HCT116 (cell line): ENCODE results near the gene F2RL3. TPM values are rescaled to one million over a fixed set of nuclear protein-coding genes. Genes with fewer than 3 reads are reported as not detected.

Experiments used
- ATAC-seq: fragments of 200-7000 bp; cut with Tn5 transposase; 2 replicates; pipeline ENCODE4 v1.9.1; 2020; ENCODE audit warnings: mild to moderate bottlenecking, moderate library complexity
- BruUV-seq: library from RNA; stranded (reverse); fragments of 400-500 nt; replicated peaks from 2 replicates; lab custom pipeline; 2021; lab: Mats Ljungman, UMichigan
- CTCF ChIA-PET: fragments of 300-600 bp; sonication (Branson Sonifier 250); formaldehyde crosslinking; loops from one replicate; lab custom pipeline; 2021; ENCODE audit warnings: antibody characterized with exemption; lab: Charles Lee
- POLR2A ChIA-PET: fragments of 300-600, 350-600 bp; sonication (Branson Sonifier 250); formaldehyde crosslinking; loops from one replicate; lab custom pipeline; 2021; ENCODE audit warnings: antibody characterized with exemption; lab: Charles Lee
- RAD21 ChIA-PET, 2 experiments: fragments of 300-600 bp; sonication (Branson Sonifier 250); formaldehyde crosslinking; loops; one replicate each; lab custom pipeline; 2023; ENCODE audit warnings: low total read pairs in 2 of 2; ENCODE audit not compliant: uncharacterized antibody in 2 of 2, unreplicated experiment in 2 of 2, low non-redundant PET in 1 of 2; lab: Charles Lee
- DNase-seq: peaks from one replicate; pipeline ENCODE4 v3.0.0-alpha.2; 2010; ENCODE audit warnings: low read depth, low spot score
- H2AFZ ChIP-seq: fragments of 200-600 bp; shearing (Covaris generic), sonication (generic); 2 replicates; pipeline ENCODE4 v1.6.1; 2017; ENCODE audit warnings: low read depth, mixed run types, mixed read lengths, antibody characterized with exemption, low read length; ENCODE audit not compliant: poor library complexity, severe bottlenecking
- H3K27ac ChIP-seq: 2 replicates; pipeline ENCODE4 v1.5.1; 2012; ENCODE audit warnings: low read depth, low read length
- H3K27me3 ChIP-seq: fragments of 200-600 bp; sonication (generic); 2 replicates; pipeline ENCODE4 v1.6.1; 2016; ENCODE audit warnings: mixed run types, low read length, mixed read lengths; ENCODE audit not compliant: insufficient read depth
- H3K36me3 ChIP-seq, 2 experiments: fragments of 200-500 bp in 1 of 2; fragments of 200-600 bp in 1 of 2; sonication (Bioruptor generic) in 1 of 2; sonication (generic) in 1 of 2; 2 replicates each; pipeline versions ENCODE4 v1.5.1 to v1.6.1; 2014 to 2016; ENCODE audit warnings: low read length in 2 of 2, inconsistent platforms in 1 of 2, mixed read lengths in 1 of 2, mixed run types in 1 of 2; ENCODE audit not compliant: insufficient read depth in 2 of 2, control insufficient read depth in 1 of 2
- H3K4me1 ChIP-seq, 2 experiments: fragments of 200-600 bp in 1 of 2; sonication (generic) in 1 of 2; 2 replicates each; pipeline versions ENCODE4 v1.5.1 to v1.6.1; 2012 to 2017; ENCODE audit warnings: low read length in 2 of 2, inconsistent platforms in 1 of 2, mild to moderate bottlenecking in 1 of 2, mixed read lengths in 1 of 2, mixed run types in 1 of 2, moderate library complexity in 1 of 2; ENCODE audit not compliant: insufficient read depth in 2 of 2, control insufficient read depth in 1 of 2
- H3K4me2 ChIP-seq: fragments of 200-600 bp; sonication (generic); 2 replicates; pipeline ENCODE4 v1.6.1; 2017; ENCODE audit warnings: mixed run types, low read length, mixed read lengths
- H3K4me3 ChIP-seq, 2 experiments: fragments of 200-600 bp in 1 of 2; sonication (generic) in 1 of 2; replicated peaks in 1 of 2; 2 replicates each; pipeline ENCODE4 v1.5.1; 2011 to 2016; ENCODE audit warnings: low read length in 2 of 2, control low read depth in 1 of 2, low read depth in 1 of 2, mild to moderate bottlenecking in 1 of 2, mixed read lengths in 1 of 2, mixed run types in 1 of 2
- H3K79me2 ChIP-seq: fragments of 200-600 bp; sonication (generic); 2 replicates; pipeline ENCODE4 v1.6.1; 2017; ENCODE audit warnings: mild to moderate bottlenecking, mixed run types, low read length, moderate library complexity, mixed read lengths; ENCODE audit not compliant: insufficient read depth
- H3K9ac ChIP-seq: fragments of 200-600 bp; sonication (generic); 2 replicates; pipeline ENCODE4 v1.6.1; 2016; ENCODE audit warnings: low read length, mixed read lengths
- H3K9me2 ChIP-seq: fragments of 200-600 bp; sonication (generic), shearing (Covaris generic); 2 replicates; pipeline ENCODE4 v1.6.1; 2017; ENCODE audit warnings: mixed run types, mild to moderate bottlenecking, moderate library complexity; ENCODE audit not compliant: insufficient read depth
- H3K9me3 ChIP-seq, 2 experiments: fragments of 200-500 bp in 1 of 2; fragments of 200-600 bp in 1 of 2; sonication (Bioruptor generic) in 1 of 2; sonication (generic) in 1 of 2; 2 replicates each; pipeline ENCODE4 v1.6.1; 2014 to 2017; ENCODE audit warnings: low read length in 2 of 2, mixed read lengths in 2 of 2, inconsistent platforms in 1 of 2, low read depth in 1 of 2, mild to moderate bottlenecking in 1 of 2, mixed run types in 1 of 2, moderate library complexity in 1 of 2; ENCODE audit not compliant: control insufficient read depth in 1 of 2, insufficient read depth in 1 of 2
- H4K20me1 ChIP-seq: fragments of 200-600 bp; sonication (generic), shearing (Covaris generic); 2 replicates; pipeline ENCODE4 v1.6.1; 2017; ENCODE audit warnings: mixed run types, mild to moderate bottlenecking, moderate library complexity; ENCODE audit not compliant: insufficient read depth
- EGR1 ChIP-seq: IDR thresholded peaks from 2 replicates; pipeline ENCODE4 v1.6.1; 2012; ENCODE audit warnings: low read depth
- ELF1 ChIP-seq: IDR thresholded peaks from 2 replicates; pipeline ENCODE4 v1.6.1; 2012; ENCODE audit warnings: low read depth, borderline replicate concordance
- EZH2 ChIP-seq: fragments of 200-600 bp; sonication (generic); IDR thresholded peaks from 2 replicates; pipeline ENCODE4 v1.6.1; 2017; ENCODE audit warnings: antibody characterized with exemption, mixed run types
- EZH2phosphoT487 ChIP-seq: fragments of 200-600 bp; IDR thresholded peaks from 2 replicates; pipeline ENCODE4 v1.6.1; 2018; ENCODE audit warnings: antibody characterized with exemption, borderline replicate concordance
- FOSL1 ChIP-seq: IDR thresholded peaks from 2 replicates; pipeline ENCODE4 v1.6.1; 2012; ENCODE audit warnings: low read depth
- JUND ChIP-seq: IDR thresholded peaks from 2 replicates; pipeline ENCODE4 v1.6.1; 2012
- POLR2A ChIP-seq: IDR thresholded peaks from 2 replicates; pipeline ENCODE4 v1.7.0; 2011; ENCODE audit warnings: borderline replicate concordance; ENCODE audit not compliant: insufficient read depth, insufficient read length; ENCODE audit errors: extremely low read depth
- POLR2AphosphoS5 ChIP-seq: IDR thresholded peaks from 2 replicates; pipeline ENCODE4 v1.6.1; 2011; ENCODE audit warnings: mild to moderate bottlenecking, low read depth, low read length, moderate library complexity
- RAD21 ChIP-seq: IDR thresholded peaks from 2 replicates; pipeline ENCODE4 v1.6.1; 2012; ENCODE audit warnings: low read depth, mild to moderate bottlenecking
- SIN3A ChIP-seq: IDR thresholded peaks from 2 replicates; pipeline ENCODE4 v1.6.1; 2012; ENCODE audit warnings: low read depth
- SP1 ChIP-seq: IDR thresholded peaks from 2 replicates; pipeline ENCODE4 v1.6.1; 2012; ENCODE audit warnings: low read depth
- SRF ChIP-seq: IDR thresholded peaks from 2 replicates; pipeline ENCODE4 v1.6.1; 2012; ENCODE audit warnings: low read depth
- TCF7L2 ChIP-seq: IDR thresholded peaks from 2 replicates; pipeline ENCODE4 v1.7.0; 2011; ENCODE audit warnings: borderline replicate concordance, inconsistent platforms; ENCODE audit not compliant: insufficient read depth, insufficient read length; ENCODE audit errors: extremely low read depth
- YY1 ChIP-seq: IDR thresholded peaks from 2 replicates; pipeline ENCODE4 v1.6.1; 2011; ENCODE audit warnings: low read length, low read depth, moderate library complexity, mild to moderate bottlenecking; ENCODE audit not compliant: insufficient replicate concordance; ENCODE audit errors: extremely low read depth
- ZFX ChIP-seq: fragments of 450-650 bp; IDR thresholded peaks from 2 replicates; pipeline ENCODE4 v1.6.1; 2017
- intact Hi-C: fragments of 100-400 bp; cut with micrococcal nuclease; formaldehyde crosslinking; loops from 2 replicates; pipeline ENCODE4 v1.10.0; 2022
- total RNA-seq: library from RNA; stranded (reverse); gene quantifications from one replicate; pipeline ENCODE4 v1.2.1, GENCODE V29; 2021; ENCODE audit not compliant: unreplicated experiment
- TF ChIP-seq, protein P1 (sequence below): IDR thresholded peaks from 2 replicates; pipeline ENCODE4 v1.6.1; 2012
- TF ChIP-seq, protein P2 (sequence below): IDR thresholded peaks from 2 replicates; pipeline ENCODE4 v1.6.1; 2012; ENCODE audit warnings: low read depth
- TF ChIP-seq, protein P3 (sequence below): IDR thresholded peaks from 2 replicates; pipeline ENCODE4 v1.6.1; 2011; ENCODE audit warnings: mild to moderate bottlenecking, low read length, moderate library complexity; ENCODE audit not compliant: insufficient replicate concordance; ENCODE audit errors: extremely low read depth
- TF ChIP-seq, protein P4 (sequence below), 3 experiments: fragments of 200-600 bp in 1 of 3; sonication (generic) in 1 of 3; IDR thresholded peaks in 2 of 3; conservative IDR thresholded peaks in 1 of 3; 2 replicates each; pipeline ENCODE4 v1.5.1; 2012 to 2017; ENCODE audit warnings: low read depth in 2 of 3, low read length in 2 of 3, antibody characterized with exemption in 1 of 3, borderline replicate concordance in 1 of 3, control low read depth in 1 of 3, mild to moderate bottlenecking in 1 of 3, mixed read lengths in 1 of 3, mixed run types in 1 of 3, moderate library complexity in 1 of 3; ENCODE audit not compliant: insufficient read depth in 1 of 3
- TF ChIP-seq, protein P5 (sequence below): IDR thresholded peaks from 2 replicates; pipeline ENCODE4 v1.6.1; 2012

Gene F2RL3
- total RNA-seq, 1 experiment from 2014 or later: 0.10 TPM

DNA sequence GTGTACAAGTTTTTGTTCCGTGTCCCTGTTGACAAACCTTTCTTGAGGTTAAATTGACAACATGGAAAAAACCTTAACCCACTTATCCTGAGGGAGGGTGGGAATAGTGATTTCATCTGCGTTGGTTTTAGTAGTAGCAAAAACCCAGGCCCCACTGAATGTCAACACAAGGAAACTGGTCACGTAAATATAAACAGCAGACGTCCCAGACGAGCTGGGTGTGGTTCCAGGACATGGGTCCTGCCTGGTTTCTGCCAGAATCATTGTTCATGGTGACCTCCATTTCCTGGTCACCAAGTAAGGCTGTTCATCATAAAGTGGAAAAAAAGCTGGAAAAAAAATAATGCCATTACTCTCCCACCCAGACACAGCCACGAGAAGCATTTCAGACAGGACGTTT is 16.9 kb upstream of the F2RL3 start:
- RAD21 ChIA-PET: no interaction called here

More for the DNA sequence above, 16.9 kb upstream of the F2RL3 start:
- Histone ChIP-seq H3K9ac (no peak overlapping the region), H3K9me2 (no peaks in the 10 kb centered on the region), H3K27ac (no peak overlapping the region), H3K9me3 (no peaks in the 10 kb centered on the region), H3K4me2 (no peak overlapping the region), H4K20me1 (no peaks in the 10 kb centered on the region), H3K36me3 (peaks cover 11 to 24% of the 10 kb centered on the region in 2 experiments; a peak in 3 of 4 replicates), H2AFZ (no peak overlapping the region), H3K4me3 (no peak overlapping the region), H3K79me2 (peaks cover 19% of the 10 kb centered on the region), H3K27me3 (no peaks in the 10 kb centered on the region), H3K4me1 (no peaks in the 10 kb centered on the region)
- BruUV-seq: no TSS peak
- CTCF ChIA-PET: no interaction called here
- TF ChIP-seq RAD21 (no peak), POLR2AphosphoS5 (no peak), SP1 (no peak), POLR2A (no peak), ELF1 (no peak), ZFX (no peak), EGR1 (no peak), YY1 (no peak), SIN3A (no peak), SRF (no peak), EZH2 (no peak), TCF7L2 (no peak), JUND (no peak), FOSL1 (no peak), EZH2phosphoT487 (no peak)
- TF ChIP-seq, protein P1, sequence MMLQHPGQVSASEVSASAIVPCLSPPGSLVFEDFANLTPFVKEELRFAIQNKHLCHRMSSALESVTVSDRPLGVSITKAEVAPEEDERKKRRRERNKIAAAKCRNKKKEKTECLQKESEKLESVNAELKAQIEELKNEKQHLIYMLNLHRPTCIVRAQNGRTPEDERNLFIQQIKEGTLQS: no peak
- TF ChIP-seq, protein P2, sequence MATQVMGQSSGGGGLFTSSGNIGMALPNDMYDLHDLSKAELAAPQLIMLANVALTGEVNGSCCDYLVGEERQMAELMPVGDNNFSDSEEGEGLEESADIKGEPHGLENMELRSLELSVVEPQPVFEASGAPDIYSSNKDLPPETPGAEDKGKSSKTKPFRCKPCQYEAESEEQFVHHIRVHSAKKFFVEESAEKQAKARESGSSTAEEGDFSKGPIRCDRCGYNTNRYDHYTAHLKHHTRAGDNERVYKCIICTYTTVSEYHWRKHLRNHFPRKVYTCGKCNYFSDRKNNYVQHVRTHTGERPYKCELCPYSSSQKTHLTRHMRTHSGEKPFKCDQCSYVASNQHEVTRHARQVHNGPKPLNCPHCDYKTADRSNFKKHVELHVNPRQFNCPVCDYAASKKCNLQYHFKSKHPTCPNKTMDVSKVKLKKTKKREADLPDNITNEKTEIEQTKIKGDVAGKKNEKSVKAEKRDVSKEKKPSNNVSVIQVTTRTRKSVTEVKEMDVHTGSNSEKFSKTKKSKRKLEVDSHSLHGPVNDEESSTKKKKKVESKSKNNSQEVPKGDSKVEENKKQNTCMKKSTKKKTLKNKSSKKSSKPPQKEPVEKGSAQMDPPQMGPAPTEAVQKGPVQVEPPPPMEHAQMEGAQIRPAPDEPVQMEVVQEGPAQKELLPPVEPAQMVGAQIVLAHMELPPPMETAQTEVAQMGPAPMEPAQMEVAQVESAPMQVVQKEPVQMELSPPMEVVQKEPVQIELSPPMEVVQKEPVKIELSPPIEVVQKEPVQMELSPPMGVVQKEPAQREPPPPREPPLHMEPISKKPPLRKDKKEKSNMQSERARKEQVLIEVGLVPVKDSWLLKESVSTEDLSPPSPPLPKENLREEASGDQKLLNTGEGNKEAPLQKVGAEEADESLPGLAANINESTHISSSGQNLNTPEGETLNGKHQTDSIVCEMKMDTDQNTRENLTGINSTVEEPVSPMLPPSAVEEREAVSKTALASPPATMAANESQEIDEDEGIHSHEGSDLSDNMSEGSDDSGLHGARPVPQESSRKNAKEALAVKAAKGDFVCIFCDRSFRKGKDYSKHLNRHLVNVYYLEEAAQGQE: no peak
- TF ChIP-seq, protein P3, sequence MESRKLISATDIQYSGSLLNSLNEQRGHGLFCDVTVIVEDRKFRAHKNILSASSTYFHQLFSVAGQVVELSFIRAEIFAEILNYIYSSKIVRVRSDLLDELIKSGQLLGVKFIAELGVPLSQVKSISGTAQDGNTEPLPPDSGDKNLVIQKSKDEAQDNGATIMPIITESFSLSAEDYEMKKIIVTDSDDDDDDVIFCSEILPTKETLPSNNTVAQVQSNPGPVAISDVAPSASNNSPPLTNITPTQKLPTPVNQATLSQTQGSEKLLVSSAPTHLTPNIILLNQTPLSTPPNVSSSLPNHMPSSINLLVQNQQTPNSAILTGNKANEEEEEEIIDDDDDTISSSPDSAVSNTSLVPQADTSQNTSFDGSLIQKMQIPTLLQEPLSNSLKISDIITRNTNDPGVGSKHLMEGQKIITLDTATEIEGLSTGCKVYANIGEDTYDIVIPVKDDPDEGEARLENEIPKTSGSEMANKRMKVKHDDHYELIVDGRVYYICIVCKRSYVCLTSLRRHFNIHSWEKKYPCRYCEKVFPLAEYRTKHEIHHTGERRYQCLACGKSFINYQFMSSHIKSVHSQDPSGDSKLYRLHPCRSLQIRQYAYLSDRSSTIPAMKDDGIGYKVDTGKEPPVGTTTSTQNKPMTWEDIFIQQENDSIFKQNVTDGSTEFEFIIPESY: no peak
- TF ChIP-seq, protein P4, sequence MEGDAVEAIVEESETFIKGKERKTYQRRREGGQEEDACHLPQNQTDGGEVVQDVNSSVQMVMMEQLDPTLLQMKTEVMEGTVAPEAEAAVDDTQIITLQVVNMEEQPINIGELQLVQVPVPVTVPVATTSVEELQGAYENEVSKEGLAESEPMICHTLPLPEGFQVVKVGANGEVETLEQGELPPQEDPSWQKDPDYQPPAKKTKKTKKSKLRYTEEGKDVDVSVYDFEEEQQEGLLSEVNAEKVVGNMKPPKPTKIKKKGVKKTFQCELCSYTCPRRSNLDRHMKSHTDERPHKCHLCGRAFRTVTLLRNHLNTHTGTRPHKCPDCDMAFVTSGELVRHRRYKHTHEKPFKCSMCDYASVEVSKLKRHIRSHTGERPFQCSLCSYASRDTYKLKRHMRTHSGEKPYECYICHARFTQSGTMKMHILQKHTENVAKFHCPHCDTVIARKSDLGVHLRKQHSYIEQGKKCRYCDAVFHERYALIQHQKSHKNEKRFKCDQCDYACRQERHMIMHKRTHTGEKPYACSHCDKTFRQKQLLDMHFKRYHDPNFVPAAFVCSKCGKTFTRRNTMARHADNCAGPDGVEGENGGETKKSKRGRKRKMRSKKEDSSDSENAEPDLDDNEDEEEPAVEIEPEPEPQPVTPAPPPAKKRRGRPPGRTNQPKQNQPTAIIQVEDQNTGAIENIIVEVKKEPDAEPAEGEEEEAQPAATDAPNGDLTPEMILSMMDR (IDR thresholded peaks at IDR 0.05 in 2 of 3, conservative IDR thresholded peaks at IDR 0.05 in 1 of 3; ENCODE audit: borderline replicate concordance in 1 of 3, insufficient read depth in 1 of 3, low read depth in 2 of 3, low read length in 2 of 3): no peak
- TF ChIP-seq, protein P5, sequence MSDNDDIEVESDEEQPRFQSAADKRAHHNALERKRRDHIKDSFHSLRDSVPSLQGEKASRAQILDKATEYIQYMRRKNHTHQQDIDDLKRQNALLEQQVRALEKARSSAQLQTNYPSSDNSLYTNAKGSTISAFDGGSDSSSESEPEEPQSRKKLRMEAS: no peak
- POLR2A ChIA-PET: no interaction called here
- no peak for DNase-seq
- no peak for ATAC-seq
- intact Hi-C loops: loop anchor here (1.0 kb wide), 1 partner anchor 48 kb away; no protein-coding TSS in a partner anchor
